GM18498 (cell line): ENCODE measurements around the gene TTC28.

Experiments
- ATAC-seq: cut with Tn5 transposase; IDR thresholded peaks from one replicate; pipeline ENCODE4 v1.9.1; 2021; ENCODE audit warnings: mild to moderate bottlenecking, moderate library complexity; ENCODE audit not compliant: unreplicated experiment

The TTC28 gene

DNA sequence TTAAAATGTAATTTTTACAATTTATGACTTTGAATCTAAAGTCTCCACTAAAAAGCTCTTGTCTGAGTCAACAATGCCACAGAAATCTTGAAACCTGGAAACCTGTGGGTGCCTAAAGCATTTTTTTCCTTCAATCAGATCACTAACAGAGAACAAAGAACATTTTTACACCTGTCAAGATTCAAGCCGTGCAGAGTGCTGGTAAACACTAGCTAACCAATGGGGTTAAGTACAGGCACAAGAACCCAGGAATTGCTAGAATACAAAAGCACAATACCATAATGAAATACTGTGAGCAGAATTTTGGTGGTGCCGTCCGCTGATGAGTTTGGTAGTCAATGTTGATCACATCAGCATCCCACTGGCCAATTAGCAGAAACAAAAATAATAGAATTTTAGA lies 380.3 kb downstream of the TTC28 start:
- no peak for ATAC-seq

DNA sequence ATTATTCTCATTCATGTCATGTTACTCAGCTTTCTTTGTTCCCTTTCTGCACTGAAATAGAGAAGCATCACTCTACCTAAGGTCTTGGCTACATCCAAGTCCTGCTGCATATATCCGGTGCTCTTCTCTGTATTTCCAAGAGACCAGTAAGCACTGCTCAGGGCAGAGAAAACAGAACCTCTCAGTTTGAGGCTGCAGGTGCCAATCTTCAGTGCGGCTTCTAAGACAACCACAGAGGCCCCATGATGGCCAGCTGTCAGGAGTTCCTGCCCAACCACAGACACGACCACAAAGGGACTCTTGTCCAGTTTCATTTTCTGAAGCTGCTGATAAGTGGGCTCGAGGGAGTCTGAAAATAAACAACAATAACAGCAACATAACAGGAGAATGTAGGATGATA lies 382.1 kb downstream of the TTC28 start:
- ATAC-seq, result peak; percentile 79

GRCh38 chr22:28296452-28296851 lies 383.2 kb downstream of the TTC28 start:
- no peak for ATAC-seq

- ATAC-seq, result no peak
Measured at GRCh38 chr22:28283068-28283654, 396.5 kb downstream of the TTC28 start.

GRCh38 chr22:28282405-28283067 lies 397.1 kb downstream of the TTC28 start:
- ATAC-seq, result no peak

DNA sequence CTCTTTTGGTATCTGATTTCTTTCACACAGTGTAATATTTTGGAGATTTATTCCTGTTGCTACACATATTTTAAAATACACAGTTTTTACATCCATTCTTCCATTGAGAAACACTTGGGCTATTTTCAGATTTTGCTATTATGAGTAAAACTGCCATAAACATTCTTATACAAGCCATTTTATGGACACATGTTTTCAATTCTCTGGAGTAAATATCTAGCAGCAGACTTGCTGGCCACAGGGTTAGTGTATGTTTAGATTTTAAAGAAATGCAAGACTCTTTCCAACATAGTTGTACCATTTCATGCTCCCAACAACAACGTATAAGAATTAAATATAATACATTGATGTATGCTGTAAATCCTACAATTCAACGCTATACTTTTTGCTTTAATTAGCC lies 399.8 kb downstream of the TTC28 start:
- no peak for ATAC-seq

GRCh38 chr22:28269277-28269676 lies 410.4 kb downstream of the TTC28 start:
- ATAC-seq, result no peak

DNA sequence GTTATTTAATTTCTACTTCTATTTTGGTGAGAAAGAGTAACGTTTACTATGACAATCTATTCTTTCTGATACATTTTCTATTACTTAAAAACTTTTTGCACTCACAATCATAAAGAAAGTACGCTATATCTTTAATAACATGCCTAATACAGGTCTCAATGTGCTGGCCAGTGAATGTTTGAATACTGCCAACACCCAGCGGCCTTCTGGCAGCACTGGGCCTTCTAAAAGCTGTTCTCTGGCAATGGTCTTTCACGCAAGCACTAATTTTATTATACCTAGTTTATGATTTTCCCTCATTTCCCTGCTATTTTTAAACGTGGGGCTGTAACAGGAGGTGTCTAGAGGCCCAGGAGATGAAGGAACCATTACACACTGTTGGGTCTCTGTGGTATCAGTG lies 410.8 kb downstream of the TTC28 start:
- ATAC-seq, result no peak

DNA sequence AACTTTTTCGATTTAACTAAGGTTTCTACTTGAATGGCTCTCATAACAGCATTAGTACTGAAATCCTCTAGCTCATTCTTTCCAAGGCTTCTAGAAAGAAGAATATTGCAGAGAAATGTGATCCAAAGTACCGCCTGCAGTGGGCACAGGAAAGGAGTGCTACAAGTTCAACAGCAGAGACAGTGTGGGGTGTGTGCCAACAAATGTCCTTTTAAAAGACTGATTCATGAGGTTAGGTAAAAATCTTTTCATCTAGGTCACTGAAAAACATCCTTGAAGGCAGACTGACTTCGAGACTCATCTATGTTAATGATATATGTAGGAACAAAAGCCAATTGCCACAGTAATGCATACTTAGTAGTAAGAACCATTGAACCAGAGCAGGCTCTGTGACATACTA lies 411.5 kb downstream of the TTC28 start:
- ATAC-seq, result no peak

DNA sequence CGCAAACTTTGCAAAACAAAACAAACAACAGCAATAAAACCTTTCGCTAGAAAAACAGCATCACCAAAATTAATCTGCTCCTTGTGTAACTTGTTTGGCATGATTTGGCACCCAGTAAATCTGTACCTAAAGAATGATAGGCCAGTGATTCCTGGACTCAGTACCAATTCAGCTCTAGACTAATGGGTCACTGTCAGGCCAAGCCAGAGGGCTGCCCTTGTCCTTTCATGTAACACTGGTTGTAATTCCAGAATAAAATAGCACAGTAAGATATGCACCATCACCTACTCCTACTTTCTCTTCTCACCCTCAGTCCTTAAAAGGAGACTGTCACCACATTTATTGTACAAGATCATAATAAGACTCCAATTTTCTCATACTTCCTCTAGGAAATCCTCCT lies 419.0 kb downstream of the TTC28 start:
- no peak for ATAC-seq

DNA sequence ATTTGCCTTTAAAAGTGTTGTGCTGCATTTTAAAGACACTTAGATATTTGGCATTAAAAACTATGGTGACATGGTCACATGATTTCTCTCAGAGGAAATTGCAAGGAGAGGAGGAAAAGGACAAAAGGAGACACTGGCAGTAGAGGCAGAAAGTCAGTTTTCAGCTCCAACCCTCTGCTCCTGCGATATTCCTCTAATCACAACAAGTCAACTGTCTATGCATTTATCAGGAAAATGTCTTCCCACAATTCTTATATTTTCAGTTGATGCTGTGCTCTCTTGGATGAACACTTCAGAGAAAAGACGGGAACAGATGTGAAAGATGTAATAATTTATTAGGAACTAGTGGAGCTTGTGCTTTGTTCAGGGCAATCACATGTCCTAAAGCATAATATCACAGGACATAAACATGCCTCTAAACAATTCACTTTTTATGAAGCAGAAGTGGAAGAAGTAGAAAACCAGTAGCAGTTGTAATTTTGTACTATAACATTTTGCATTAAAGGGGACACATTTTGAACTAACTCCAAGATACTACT lies 419.8 kb downstream of the TTC28 start:
- ATAC-seq, result no peak

DNA sequence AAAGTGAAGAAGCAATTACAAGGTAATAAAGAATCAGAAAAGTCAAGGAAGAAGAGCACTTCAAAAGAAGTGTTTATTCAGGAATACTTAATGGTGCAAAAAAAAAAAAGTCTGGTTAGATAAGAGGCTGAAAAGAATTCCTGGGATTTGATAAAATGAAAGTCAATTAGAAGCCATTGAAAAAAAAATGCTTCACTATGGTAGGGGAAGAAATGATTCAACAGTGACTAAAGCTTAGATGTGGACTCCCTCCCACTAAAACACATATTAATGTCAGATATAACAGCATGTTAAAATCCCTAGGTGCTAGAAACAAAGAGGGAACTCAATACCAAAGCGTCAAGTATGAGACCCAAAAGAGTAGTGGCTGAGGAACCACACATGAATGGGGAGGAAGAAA lies 425.2 kb downstream of the TTC28 start:
- no peak for ATAC-seq

DNA sequence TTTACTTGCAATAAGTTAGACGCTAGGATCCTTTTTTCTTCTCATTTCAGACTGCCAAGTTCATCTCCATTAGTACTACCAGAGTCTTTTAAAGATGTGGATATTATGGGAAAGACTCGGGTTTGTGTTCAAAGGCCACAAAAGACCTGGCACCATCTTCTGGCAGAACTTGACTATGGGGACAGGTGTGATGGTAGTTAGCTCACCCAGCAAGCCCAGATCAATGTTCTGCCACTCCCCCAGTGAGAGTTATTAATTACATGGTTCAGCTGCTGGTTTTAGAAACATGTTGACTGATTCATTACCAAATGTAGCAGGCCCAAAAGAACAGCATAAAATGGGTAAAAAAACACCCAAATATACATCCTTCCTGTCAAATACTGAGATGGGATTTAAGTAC lies 427.1 kb downstream of the TTC28 start:
- ATAC-seq, result no peak

GRCh38 chr22:28250036-28250695 lies 429.5 kb downstream of the TTC28 start:
- no peak for ATAC-seq

GRCh38 chr22:28249402-28249801 lies 430.2 kb downstream of the TTC28 start:
- no peak for ATAC-seq

DNA sequence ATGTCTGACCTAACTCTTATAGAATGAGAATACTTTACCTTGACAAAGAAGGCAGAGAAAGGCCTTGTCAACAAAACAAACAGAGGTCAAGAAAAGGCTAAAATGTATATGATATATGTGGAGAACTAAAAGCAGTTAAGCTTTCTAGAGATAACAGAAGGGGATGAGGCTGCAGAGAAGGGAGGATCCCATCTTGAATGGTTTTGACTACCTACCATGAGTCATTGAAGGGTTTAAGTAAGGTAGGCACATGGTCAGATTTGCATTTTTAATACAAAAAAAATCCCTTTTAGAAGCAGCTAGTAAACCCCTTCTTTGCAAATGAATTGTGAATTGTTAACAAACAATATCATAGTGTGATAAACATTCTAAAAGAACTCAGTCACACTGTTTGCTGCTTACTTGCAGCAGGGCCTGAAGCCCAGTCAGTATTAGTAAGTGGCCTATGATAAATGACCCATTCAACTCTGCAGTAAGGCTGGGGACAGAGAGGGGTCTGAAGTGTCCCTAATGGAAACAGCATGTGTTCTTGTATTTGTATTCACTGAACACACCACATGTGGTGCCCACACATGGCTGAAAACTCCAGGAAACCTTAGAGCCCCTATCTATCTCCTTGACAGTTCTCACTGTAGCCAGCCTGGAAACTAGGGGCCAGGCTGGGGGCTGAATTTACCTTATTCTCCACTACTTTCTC lies 431.8 kb downstream of the TTC28 start:
- no peak for ATAC-seq

- no peak for ATAC-seq
Measured at GRCh38 chr22:28247136-28247535, 432.5 kb downstream of the TTC28 start.

DNA sequence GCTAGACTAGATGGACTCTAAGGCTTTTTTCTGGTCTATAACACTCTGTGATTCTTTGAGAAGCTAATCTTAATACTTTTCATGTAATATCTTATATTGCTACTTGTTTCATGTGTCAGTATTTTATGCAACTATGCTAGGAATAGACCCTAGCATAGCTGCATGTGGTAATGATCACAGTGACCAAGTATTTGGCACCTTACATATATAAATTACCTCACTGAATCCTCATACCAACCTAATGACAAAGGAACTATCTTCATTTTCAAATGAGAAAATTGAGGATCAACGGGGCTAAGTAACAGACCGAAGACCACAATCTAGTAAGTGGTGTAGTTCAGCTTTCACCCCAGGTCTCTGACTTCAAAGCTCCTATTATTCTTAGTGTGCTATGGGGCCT lies 433.2 kb downstream of the TTC28 start:
- no peak for ATAC-seq

DNA sequence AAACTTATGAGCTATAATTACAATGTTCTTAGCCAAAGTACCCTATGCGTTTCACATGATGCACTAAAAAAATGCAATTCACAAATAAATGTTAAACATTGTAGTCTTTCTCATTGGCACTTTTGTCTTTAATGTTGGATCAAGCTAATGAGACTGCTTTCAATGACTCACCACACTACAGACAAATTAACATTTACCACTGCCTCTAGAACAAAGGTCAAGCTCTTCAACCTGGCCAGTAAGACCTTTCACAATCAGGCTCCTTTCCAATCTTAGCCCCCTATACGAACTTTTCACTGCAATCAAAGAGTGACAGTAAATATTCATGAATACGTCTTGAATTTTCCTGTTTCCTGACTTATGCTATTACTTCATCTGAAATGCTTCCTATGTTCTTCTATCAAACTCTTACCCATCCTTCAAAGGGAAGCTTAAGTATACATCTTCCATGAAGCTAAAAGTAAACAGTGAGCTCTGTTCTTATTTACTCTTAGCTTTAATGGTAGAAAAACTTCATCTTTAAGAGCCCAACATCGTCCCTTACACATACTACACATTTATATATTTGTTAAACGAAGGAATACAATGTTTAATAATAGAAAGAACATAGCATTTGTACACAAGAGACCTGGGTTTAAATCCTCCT lies 433.9 kb downstream of the TTC28 start:
- no peak for ATAC-seq

- ATAC-seq, result no peak
Measured at GRCh38 chr22:28244757-28245156, 434.9 kb downstream of the TTC28 start.

- no peak for ATAC-seq
Measured at GRCh38 chr22:28243539-28243938, 436.1 kb downstream of the TTC28 start.
